Osteocyte (in vitro differentiated cells): ENCODE data around the gene ZFP62. TPM values are rescaled to one million over a fixed set of nuclear protein-coding genes. Genes with fewer than 3 reads are reported as not detected.
"Not testable (repeated sequence)": the region's sequence is repeated elsewhere in the genome, so short reads cannot be mapped to it uniquely, and the experiment has no call there.

ENCODE experiments used
- DNase-seq: peaks from one replicate; pipeline ENCODE4 v3.0.0; 2021; ENCODE audit warnings: mixed read lengths; ENCODE audit not compliant: unreplicated experiment; ENCODE audit errors: extremely low spot score
- H3K27ac Mint-ChIP-seq: one replicate; pipeline ENCODE4 v1.8.0; 2021; ENCODE audit warnings: mild to moderate bottlenecking, mixed read lengths; ENCODE audit not compliant: unreplicated experiment
- H3K27me3 Mint-ChIP-seq: one replicate; pipeline ENCODE4 v1.8.0; 2021; ENCODE audit warnings: mixed read lengths; ENCODE audit not compliant: unreplicated experiment
- H3K36me3 Mint-ChIP-seq: one replicate; pipeline ENCODE4 v1.8.0; 2021; ENCODE audit warnings: mixed read lengths; ENCODE audit not compliant: unreplicated experiment
- H3K4me1 Mint-ChIP-seq: one replicate; pipeline ENCODE4 v1.8.0; 2021; ENCODE audit warnings: mixed read lengths; ENCODE audit not compliant: unreplicated experiment
- H3K4me3 Mint-ChIP-seq: one replicate; pipeline ENCODE4 v1.8.0; 2021; ENCODE audit warnings: mild to moderate bottlenecking, moderate library complexity, mixed read lengths; ENCODE audit not compliant: unreplicated experiment
- H3K9me3 Mint-ChIP-seq: one replicate; pipeline ENCODE4 v1.8.0; 2021; ENCODE audit warnings: mixed read lengths; ENCODE audit not compliant: unreplicated experiment
- CTCF ChIP-seq: fragments of 200-600 bp; sonication (generic); IDR thresholded peaks from 2 replicates; pipeline ENCODE4 v1.5.0; 2021; ENCODE audit warnings: antibody characterized with exemption, mild to moderate bottlenecking, moderate library complexity
- total RNA-seq: library from RNA; stranded (reverse); gene quantifications from 2 replicates; pipeline ENCODE4 v1.2.1, GENCODE V29; 2021

ZFP62 gene
- total RNA-seq, 1 donor from 2014 or later = 21.7 TPM

DNA sequence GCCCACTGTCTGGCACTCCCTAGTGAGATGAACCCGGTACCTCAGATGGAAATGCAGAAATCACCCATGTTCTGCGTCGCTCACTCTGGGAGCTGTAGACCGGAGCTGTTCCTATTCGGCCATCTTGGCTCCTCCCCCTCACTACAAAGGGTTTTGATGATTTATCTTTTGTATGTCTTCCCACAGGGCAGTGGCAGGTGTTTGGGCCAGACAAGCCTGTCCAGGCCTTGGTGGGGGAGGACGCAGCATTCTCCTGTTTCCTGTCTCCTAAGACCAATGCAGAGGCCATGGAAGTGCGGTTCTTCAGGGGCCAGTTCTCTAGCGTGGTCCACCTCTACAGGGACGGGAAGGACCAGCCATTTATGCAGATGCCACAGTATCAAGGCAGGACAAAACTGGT lies 47.3 kb upstream of the ZFP62 start:
- no peak for TF ChIP-seq CTCF
- H3K27me3 Mint-ChIP-seq = no peaks in the 10 kb centered on the region
- no peaks in the 10 kb centered on the region for H3K4me1 Mint-ChIP-seq
- H3K4me3 Mint-ChIP-seq = no peak overlapping the region
- no peaks in the 10 kb centered on the region for H3K36me3 Mint-ChIP-seq
- no peak for DNase-seq
- H3K27ac Mint-ChIP-seq = no peak overlapping the region
- H3K9me3 Mint-ChIP-seq = no peaks in the 10 kb centered on the region

DNA sequence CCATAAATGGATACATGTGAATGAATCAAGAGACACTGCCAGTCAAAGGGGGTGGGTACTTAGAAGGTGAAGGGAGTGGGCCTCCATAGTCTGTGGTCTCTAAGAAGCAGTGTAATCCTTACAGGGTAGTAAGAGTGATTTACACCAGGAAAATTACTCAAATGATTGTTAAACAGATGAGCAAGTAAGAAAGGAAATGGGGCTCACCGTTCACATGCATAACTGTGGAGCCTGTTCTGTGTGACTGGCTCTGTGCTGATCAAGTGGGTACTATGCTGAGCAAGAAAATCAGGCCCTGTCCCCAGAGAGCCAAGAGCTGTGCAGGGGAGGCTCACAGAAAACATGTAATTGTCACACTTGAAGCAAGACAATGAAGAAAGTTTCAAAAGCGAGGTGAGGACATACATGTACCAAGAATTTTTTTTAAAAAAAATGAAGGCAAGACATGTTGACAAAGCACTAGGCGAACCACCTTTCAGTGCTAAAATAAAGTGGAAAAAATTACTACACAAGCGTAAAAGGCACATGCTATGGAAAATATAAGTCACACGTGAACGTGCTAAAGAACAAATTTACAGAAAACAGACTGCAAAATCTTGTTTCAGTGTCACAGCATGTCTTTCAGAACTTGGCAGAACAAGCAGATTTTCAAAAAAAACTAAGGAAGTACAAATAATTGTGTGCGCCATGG lies 40.4 kb upstream of the ZFP62 start:
- H3K36me3 Mint-ChIP-seq = no peaks in the 10 kb centered on the region
- H3K9me3 Mint-ChIP-seq = no peaks in the 10 kb centered on the region
- no peak overlapping the region for H3K4me3 Mint-ChIP-seq
- no peak for TF ChIP-seq CTCF
- no peak overlapping the region for H3K27ac Mint-ChIP-seq
- no peak for DNase-seq
- no peaks in the 10 kb centered on the region for H3K4me1 Mint-ChIP-seq
- H3K27me3 Mint-ChIP-seq = no peaks in the 10 kb centered on the region

GRCh38 chr5:180900178-180900577 lies 39.1 kb upstream of the ZFP62 start:
- TF ChIP-seq CTCF = no peak
- H3K27me3 Mint-ChIP-seq = no peaks in the 10 kb centered on the region
- H3K9me3 Mint-ChIP-seq = no peaks in the 10 kb centered on the region
- H3K27ac Mint-ChIP-seq = no peak overlapping the region
- no peaks in the 10 kb centered on the region for H3K36me3 Mint-ChIP-seq
- no peak for DNase-seq
- no peaks in the 10 kb centered on the region for H3K4me1 Mint-ChIP-seq
- H3K4me3 Mint-ChIP-seq = no peak overlapping the region

GRCh38 chr5:180898621-180899246 lies 37.7 kb upstream of the ZFP62 start, which contains the start of gene BTNL8:
Gene BTNL8, plus strand, starts transcription at chr5:180899159. Its CDS starts 152 bp downstream, at chr5:180899311.
- H3K27ac Mint-ChIP-seq = no peak within 1 kb of the TSS
- no peak for TF ChIP-seq CTCF
- DNase-seq = no peak
- H3K9me3 Mint-ChIP-seq = no peaks in the 10 kb centered on the region
- no peaks in the 10 kb centered on the region for H3K4me1 Mint-ChIP-seq
- no peaks in the 10 kb centered on the region for H3K36me3 Mint-ChIP-seq
- H3K27me3 Mint-ChIP-seq = no peaks in the 10 kb centered on the region
- H3K4me3 Mint-ChIP-seq = no peak within 1 kb of the TSS

- not testable (repeated sequence) for H3K27ac Mint-ChIP-seq, H3K4me1 Mint-ChIP-seq, DNase-seq, H3K36me3 Mint-ChIP-seq, H3K9me3 Mint-ChIP-seq, H3K4me3 Mint-ChIP-seq
- H3K27me3 Mint-ChIP-seq = peaks cover 23% of the 10 kb centered on the region
These were observed 34.3 kb upstream of the ZFP62 start for GRCh38 chr5:180895330-180895729.
